HepG2 (cell line): Measurements from ENCODE around the gene IL17C. TPM values are rescaled to one million over a fixed set of nuclear protein-coding genes. Genes with fewer than 3 reads are reported as not detected.
A peak's percentile ranks its signal among the peaks of the same experiment; 100 is the strongest.

ENCODE experiments used
- DZIP1 ChIP-seq: sonication (generic); formaldehyde crosslinking; IDR thresholded peaks from 2 replicates; pipeline ENCODE4 v1.5.0; 2020; ENCODE audit warnings: mild to moderate bottlenecking, missing genetic modification reagents
- ELF4 ChIP-seq: sonication (generic); formaldehyde crosslinking; IDR thresholded peaks from 2 replicates; pipeline ENCODE4 v1.5.0; 2020; ENCODE audit warnings: missing genetic modification reagents, mild to moderate bottlenecking, moderate library complexity, borderline replicate concordance
- ERF ChIP-seq: IDR thresholded peaks from 2 replicates; pipeline ENCODE4 v1.6.1; 2018; ENCODE audit warnings: missing biosample characterization, missing genetic modification reagents
- KDM5B ChIP-seq: sonication (generic); formaldehyde crosslinking; IDR thresholded peaks from 2 replicates; pipeline ENCODE4 v1.4.0; 2020; ENCODE audit warnings: missing genetic modification reagents, mild to moderate bottlenecking, borderline replicate concordance
- MIER2 ChIP-seq: IDR thresholded peaks from 2 replicates; pipeline ENCODE4 v1.6.1; 2016; ENCODE audit warnings: missing biosample characterization, missing genetic modification reagents
- NBN ChIP-seq: fragments of 450-650 bp; conservative IDR thresholded peaks from 2 replicates; pipeline ENCODE4 v1.6.1; 2017
- NFIB ChIP-seq: sonication (generic); formaldehyde crosslinking; IDR thresholded peaks from 2 replicates; pipeline ENCODE4 v1.9.0; 2021; ENCODE audit warnings: missing genetic modification reagents, mild to moderate bottlenecking, borderline replicate concordance
- NR2C2 ChIP-seq: sonication (generic); formaldehyde crosslinking; IDR thresholded peaks from 2 replicates; pipeline ENCODE4 v1.4.0; 2020; ENCODE audit warnings: missing genetic modification reagents, mild to moderate bottlenecking, moderate library complexity, borderline replicate concordance
- NR2F6 ChIP-seq, 2 experiments: IDR thresholded peaks; 2 replicates each; pipeline ENCODE4 v1.6.1; 2016; ENCODE audit warnings: antibody characterized with exemption in 1 of 2, mild to moderate bottlenecking in 1 of 2
- RFXANK ChIP-seq: IDR thresholded peaks from 2 replicates; pipeline ENCODE4 v1.6.1; 2016
- SAFB2 ChIP-seq: sonication (generic); formaldehyde crosslinking; IDR thresholded peaks from 2 replicates; pipeline ENCODE4 v1.5.1; 2020; ENCODE audit warnings: missing genetic modification reagents, low read depth, mild to moderate bottlenecking, borderline replicate concordance
- SAP130 ChIP-seq: IDR thresholded peaks from 2 replicates; pipeline ENCODE4 v1.6.1; 2016; ENCODE audit warnings: low read depth
- SOX5 ChIP-seq: IDR thresholded peaks from 2 replicates; pipeline ENCODE4 v1.6.1; 2016; ENCODE audit warnings: borderline replicate concordance
- TCF12 ChIP-seq, 2 experiments: fragments of 450-650 bp in 1 of 2; sonication (generic) in 1 of 2; formaldehyde crosslinking in 1 of 2; IDR thresholded peaks; 2 replicates each; pipeline versions ENCODE4 v1.6.1 to v1.8.0; 2017 to 2022; ENCODE audit warnings: antibody characterized with exemption in 1 of 2, mild to moderate bottlenecking in 1 of 2, missing genetic modification reagents in 1 of 2, moderate library complexity in 1 of 2
- ZNF12 ChIP-seq: sonication (generic); formaldehyde crosslinking; IDR thresholded peaks from 2 replicates; pipeline ENCODE4 v1.5.0; 2020; ENCODE audit warnings: missing genetic modification reagents
- ZNF280D ChIP-seq: sonication (generic); formaldehyde crosslinking; IDR thresholded peaks from 2 replicates; pipeline ENCODE4 v1.5.1; 2020; ENCODE audit warnings: mild to moderate bottlenecking, missing genetic modification reagents
- ZNF292 ChIP-seq: sonication (generic); formaldehyde crosslinking; IDR thresholded peaks from 2 replicates; pipeline ENCODE4 v1.8.1; 2022; ENCODE audit warnings: mild to moderate bottlenecking, low read depth, missing genetic modification reagents, borderline replicate concordance
- ZNF740 ChIP-seq: sonication (generic); formaldehyde crosslinking; IDR thresholded peaks from 2 replicates; pipeline ENCODE4 v1.4.0; 2020; ENCODE audit warnings: missing genetic modification reagents
- polyA plus RNA-seq, 8 experiments: library from polyadenylated mRNA; depleted of rRNA in 3 of 8; stranded (reverse) in 7 of 8; unstranded in 1 of 8; fragments of >200 nt; fragmentation: Illumina TruSeq in 4 of 8; extraction: Trizol in 4 of 8; gene quantifications; 2 replicates each; pipeline versions ENCODE4 v1.2.1 to v1.2.3, GENCODE V29; 2011 to 2016; ENCODE audit warnings: low read depth in 4 of 8, missing spikeins in 1 of 8, mixed read lengths in 1 of 8; ENCODE audit not compliant: insufficient read depth in 1 of 8
- total RNA-seq, 5 experiments: library from RNA; depleted of rRNA; stranded (reverse); fragments of >200 nt; fragmentation: Illumina TruSeq; extraction: Trizol; gene quantifications; 2 replicates each; pipeline ENCODE4 v1.2.3, GENCODE V29; 2016; ENCODE audit warnings: low read depth in 1 of 5
- TF ChIP-seq, protein P1 (sequence below): sonication (generic); formaldehyde crosslinking; conservative IDR thresholded peaks from 2 replicates; pipeline ENCODE4 v1.8.0; 2022; ENCODE audit warnings: mild to moderate bottlenecking, moderate library complexity, missing genetic modification reagents
- TF ChIP-seq, protein P2 (sequence below): sonication (generic); formaldehyde crosslinking; IDR thresholded peaks from 2 replicates; pipeline ENCODE4 v1.9.0; 2021; ENCODE audit warnings: missing genetic modification reagents, borderline replicate concordance

IL17C gene
- total and polyA plus RNA-seq, 2 of the 13 experiments (the other 11 are each of a cell fraction or from before 2014, with no cell fraction given), result not detected

GRCh38 chr16:88687254-88687576, 48.8 kb downstream of the IL17C start (continued):
- TF ChIP-seq ZNF12 (no peak), ELF4 (CRISPR knock-in tag) (0 out of 2 replicates have a peak, but pooled peaks have one; percentile 57), NFIB (no peak), NR2F6 (IDR thresholded peaks at IDR 0.05) (peak; percentile 75), NR2F6 (CRISPR knock-in tag; IDR thresholded peaks at IDR 0.05) (peak; percentile 65), SOX5 (no peak), ZNF292 (CRISPR knock-in tag) (peak; percentile 58; the same call in 1 of the 2 replicates), DZIP1 (CRISPR knock-in tag) (no peak), KDM5B (CRISPR knock-in tag) (no peak), ERF (CRISPR knock-in tag) (no peak), ZNF740 (CRISPR knock-in tag) (no peak; the same call in 1 of the 2 replicates), NR2C2 (CRISPR knock-in tag) (peak; percentile 22; the same call in 1 of the 2 replicates), MIER2 (CRISPR knock-in tag) (no peak), NBN (no peak), SAP130 (peak; percentile 55), SAFB2 (peak; percentile 1; the same call in 1 of the 2 replicates), TCF12 (IDR thresholded peaks at IDR 0.05) (no peak), TCF12 (CRISPR knock-in tag; IDR thresholded peaks at IDR 0.05) (0 out of 2 replicates have a peak, but pooled peaks have one; percentile 13), ZNF280D (0 out of 2 replicates have a peak, but pooled peaks have one; percentile 12), RFXANK (CRISPR knock-in tag) (no peak)
- TF ChIP-seq, protein P1, sequence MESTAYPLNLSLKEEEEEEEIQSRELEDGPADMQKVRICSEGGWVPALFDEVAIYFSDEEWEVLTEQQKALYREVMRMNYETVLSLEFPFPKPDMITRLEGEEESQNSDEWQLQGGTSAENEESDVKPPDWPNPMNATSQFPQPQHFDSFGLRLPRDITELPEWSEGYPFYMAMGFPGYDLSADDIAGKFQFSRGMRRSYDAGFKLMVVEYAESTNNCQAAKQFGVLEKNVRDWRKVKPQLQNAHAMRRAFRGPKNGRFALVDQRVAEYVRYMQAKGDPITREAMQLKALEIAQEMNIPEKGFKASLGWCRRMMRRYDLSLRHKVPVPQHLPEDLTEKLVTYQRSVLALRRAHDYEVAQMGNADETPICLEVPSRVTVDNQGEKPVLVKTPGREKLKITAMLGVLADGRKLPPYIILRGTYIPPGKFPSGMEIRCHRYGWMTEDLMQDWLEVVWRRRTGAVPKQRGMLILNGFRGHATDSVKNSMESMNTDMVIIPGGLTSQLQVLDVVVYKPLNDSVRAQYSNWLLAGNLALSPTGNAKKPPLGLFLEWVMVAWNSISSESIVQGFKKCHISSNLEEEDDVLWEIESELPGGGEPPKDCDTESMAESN (CRISPR knock-in tag), result peak; percentile 43; the same call in 1 of the 2 replicates
- TF ChIP-seq, protein P2, sequence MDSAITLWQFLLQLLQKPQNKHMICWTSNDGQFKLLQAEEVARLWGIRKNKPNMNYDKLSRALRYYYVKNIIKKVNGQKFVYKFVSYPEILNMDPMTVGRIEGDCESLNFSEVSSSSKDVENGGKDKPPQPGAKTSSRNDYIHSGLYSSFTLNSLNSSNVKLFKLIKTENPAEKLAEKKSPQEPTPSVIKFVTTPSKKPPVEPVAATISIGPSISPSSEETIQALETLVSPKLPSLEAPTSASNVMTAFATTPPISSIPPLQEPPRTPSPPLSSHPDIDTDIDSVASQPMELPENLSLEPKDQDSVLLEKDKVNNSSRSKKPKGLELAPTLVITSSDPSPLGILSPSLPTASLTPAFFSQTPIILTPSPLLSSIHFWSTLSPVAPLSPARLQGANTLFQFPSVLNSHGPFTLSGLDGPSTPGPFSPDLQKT (CRISPR knock-in tag), result no peak
